ENCODE results near the gene ADAMTS4. TPM values are rescaled to one million over a fixed set of nuclear protein-coding genes. Genes with fewer than 3 reads are reported as not detected.
A peak's percentile ranks its signal among the peaks of the same experiment; 100 is the strongest.

ADAMTS4 gene
- total RNA-seq, 4 donors from 2014 or later, result 1.3 to 2.6 (median 1.8) TPM

DNA sequence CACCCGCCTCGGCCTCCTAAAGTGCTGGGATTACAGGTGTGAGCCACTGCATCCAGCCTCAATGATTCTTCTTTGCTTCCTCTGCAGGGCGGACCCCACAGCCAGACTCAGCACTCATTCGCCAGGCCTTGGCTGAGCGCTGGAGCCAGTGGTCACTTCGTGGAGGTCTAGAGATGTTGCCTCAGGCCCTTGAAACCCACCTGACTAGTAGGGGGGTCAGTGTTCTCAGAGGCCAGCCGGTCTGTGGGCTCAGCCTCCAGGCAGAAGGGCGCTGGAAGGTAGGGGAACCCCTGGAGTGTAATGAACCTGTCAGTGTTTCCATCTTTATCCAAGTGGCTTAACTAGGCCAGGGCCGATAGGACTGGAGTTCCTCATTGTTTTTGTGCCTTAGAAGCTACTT lies 29.9 kb downstream of the ADAMTS4 start:
- H3K27me3 ChIP-seq, result no peaks in the 10 kb centered on the region
- WGBS, 2 donors, result 93 to 96% methylated on average over 6 to 7 of the region's 9 CpGs
- no peak for TF ChIP-seq POLR2A (IDR thresholded peaks at IDR 0.05)
- no peaks in the 10 kb centered on the region for H3K9me3 ChIP-seq
- intact Hi-C loops (cut with DNase I), result no loop called here
- H3K27ac ChIP-seq, result no peak overlapping the region
- no peak for DNase-seq
- peaks cover 14 to 66% (median 27%) of the 10 kb centered on the region in 3 donors for H3K36me3 ChIP-seq
- H3K4me1 ChIP-seq, result peaks cover 22 to 62% (median 28%) of the 10 kb centered on the region in 3 donors
- H3K4me3 ChIP-seq, result no peak overlapping the region

GRCh38 chr1:161166669-161167548 lies 31.9 kb downstream of the ADAMTS4 start:
- Histone ChIP-seq H3K4me1 (peaks cover 19 to 53% (median 22%) of the 10 kb centered on the region in 3 donors), H3K36me3 (peaks cover 12 to 66% (median 20%) of the 10 kb centered on the region in 3 donors), H3K27me3 (no peaks in the 10 kb centered on the region), H3K4me3 (peak overlapping the region; percentile 46 to 79 (median 67)), H3K27ac (peak overlapping the region; percentile 88 to 94 (median 93)), H3K9me3 (no peaks in the 10 kb centered on the region)
- DNase-seq, result no peak
- WGBS, 2 donors, result 6 to 17% methylated on average over 10 to 23 of the region's 33 CpGs
- TF ChIP-seq, protein P1, sequence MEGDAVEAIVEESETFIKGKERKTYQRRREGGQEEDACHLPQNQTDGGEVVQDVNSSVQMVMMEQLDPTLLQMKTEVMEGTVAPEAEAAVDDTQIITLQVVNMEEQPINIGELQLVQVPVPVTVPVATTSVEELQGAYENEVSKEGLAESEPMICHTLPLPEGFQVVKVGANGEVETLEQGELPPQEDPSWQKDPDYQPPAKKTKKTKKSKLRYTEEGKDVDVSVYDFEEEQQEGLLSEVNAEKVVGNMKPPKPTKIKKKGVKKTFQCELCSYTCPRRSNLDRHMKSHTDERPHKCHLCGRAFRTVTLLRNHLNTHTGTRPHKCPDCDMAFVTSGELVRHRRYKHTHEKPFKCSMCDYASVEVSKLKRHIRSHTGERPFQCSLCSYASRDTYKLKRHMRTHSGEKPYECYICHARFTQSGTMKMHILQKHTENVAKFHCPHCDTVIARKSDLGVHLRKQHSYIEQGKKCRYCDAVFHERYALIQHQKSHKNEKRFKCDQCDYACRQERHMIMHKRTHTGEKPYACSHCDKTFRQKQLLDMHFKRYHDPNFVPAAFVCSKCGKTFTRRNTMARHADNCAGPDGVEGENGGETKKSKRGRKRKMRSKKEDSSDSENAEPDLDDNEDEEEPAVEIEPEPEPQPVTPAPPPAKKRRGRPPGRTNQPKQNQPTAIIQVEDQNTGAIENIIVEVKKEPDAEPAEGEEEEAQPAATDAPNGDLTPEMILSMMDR (IDR thresholded peaks at IDR 0.05), result no peak
- TF ChIP-seq POLR2A (IDR thresholded peaks at IDR 0.05), result no peak
- intact Hi-C loops (cut with DNase I), result no loop called here

DNA sequence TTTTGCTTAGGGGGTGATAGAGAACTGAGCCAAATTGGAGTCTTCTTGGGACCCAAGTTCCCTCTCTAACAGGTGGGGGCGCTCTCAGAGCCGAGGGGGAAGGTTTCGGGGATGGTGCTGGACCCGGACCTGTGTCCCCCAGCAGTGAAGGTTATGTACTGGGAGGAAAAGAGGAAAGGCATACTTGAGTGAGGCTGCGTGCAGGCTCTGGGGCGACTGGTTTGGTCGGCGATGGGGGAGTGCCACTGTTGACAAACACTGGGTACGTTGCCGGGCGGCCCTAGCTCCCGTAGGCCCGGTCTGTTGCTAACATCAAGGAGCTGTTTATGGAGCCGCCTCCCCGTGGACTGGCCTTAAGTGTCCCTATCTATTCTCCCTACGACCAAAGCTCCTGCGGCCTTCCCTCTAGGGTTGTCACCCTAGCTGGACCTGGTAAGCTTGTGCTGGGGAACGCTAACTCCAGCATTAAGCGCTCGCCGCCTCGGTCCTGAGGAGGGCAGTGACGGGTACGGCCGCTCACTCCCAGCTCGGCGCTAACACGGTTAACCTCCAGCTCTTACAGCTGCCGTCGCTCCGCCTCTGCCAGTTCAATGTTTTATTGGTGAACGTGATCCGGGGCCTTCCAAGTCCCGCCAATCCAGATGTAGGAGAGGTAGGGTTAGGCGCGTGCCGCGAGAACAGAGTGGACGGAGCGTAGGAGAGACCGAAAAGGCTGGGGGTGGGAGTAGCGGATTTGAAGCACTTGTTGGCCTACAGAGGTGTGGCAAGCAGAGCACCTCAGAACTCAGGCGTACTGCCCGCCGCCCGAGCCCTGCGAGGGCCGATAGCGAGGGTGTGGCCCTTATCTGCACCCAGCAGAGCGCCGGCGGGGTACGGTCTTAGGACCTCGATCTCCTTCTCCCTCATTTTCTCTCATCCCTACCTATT lies 32.8 kb downstream of the ADAMTS4 start, which contains the start of gene PPOX:
Gene PPOX (plus strand): TSS at position 685 of the 927 bp plus-strand sequence. CDS start 422 bp downstream, outside the sequence.
- intact Hi-C loops (cut with DNase I), result no loop called here
- no peaks in the 10 kb centered on the region for H3K9me3 ChIP-seq
- TF ChIP-seq, protein P1 (IDR thresholded peaks at IDR 0.05), result peak in 5 of 6 experiments; percentile 8 to 44 (median 27)
- TF ChIP-seq POLR2A (IDR thresholded peaks at IDR 0.05), result peak in 3 of 4 donors; percentile 8 to 66 (median 45)

DNA sequence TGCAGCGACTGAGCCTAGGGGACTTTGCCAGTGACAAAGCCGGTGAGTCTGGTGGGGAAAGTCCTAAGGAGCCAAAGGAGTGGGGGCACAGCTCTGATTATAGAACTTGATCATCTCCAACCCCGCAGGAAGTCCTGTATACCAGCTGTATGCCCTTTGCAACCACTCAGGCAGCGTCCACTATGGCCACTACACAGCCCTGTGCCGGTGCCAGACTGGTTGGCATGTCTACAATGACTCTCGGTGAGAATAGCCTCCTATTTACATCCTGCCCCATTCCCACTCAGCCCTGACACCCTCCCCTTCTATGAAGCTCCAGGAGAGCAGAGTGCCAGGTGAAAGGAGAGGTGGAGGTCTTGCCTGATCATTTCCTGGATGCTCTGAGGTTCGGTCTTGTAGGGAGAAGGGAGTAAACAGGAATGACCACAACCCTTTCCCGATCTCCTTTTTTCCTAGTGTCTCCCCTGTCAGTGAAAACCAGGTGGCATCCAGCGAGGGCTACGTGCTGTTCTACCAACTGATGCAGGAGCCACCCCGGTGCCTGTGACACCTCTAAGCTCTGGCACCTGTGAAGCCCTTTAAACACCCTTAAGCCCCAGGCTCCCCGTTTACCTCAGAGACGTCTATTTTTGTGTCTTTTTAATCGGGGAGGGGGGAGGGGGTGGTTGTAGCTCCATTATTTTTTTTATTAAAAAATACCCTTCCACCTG lies 33.8 kb downstream of the ADAMTS4 start:
- DNase-seq, result no peak
- WGBS, 2 donors, result 53 to 60% methylated on average over 11 to 12 of the region's 14 CpGs
- H3K9me3 ChIP-seq, result no peaks in the 10 kb centered on the region
- peaks cover 32 to 60% (median 38%) of the 10 kb centered on the region in 3 donors for H3K4me1 ChIP-seq
- H3K4me3 ChIP-seq, result peak overlapping the region; percentile 46 to 79 (median 67)
- H3K27me3 ChIP-seq, result no peaks in the 10 kb centered on the region
- H3K36me3 ChIP-seq, result peaks cover 0 to 61% (median 4%) of the 10 kb centered on the region in 3 donors
- TF ChIP-seq, protein P1 (IDR thresholded peaks at IDR 0.05), result no peak
- no peak for TF ChIP-seq POLR2A (IDR thresholded peaks at IDR 0.05)
- intact Hi-C loops (cut with DNase I), result no loop called here
- H3K27ac ChIP-seq, result peak overlapping the region; percentile 88 to 94 (median 93)

More for the DNA sequence above, 32.8 kb downstream of the ADAMTS4 start, which contains the start of gene PPOX:
- Histone ChIP-seq H3K4me1 (peaks cover 28 to 53% (median 28%) of the 10 kb centered on the region in 3 donors), H3K4me3 (peak within 1 kb of the TSS; percentile 46 to 79 (median 67)), H3K36me3 (peaks cover 2 to 66% (median 12%) of the 10 kb centered on the region in 3 donors), H3K27me3 (no peaks in the 10 kb centered on the region), H3K27ac (peak within 1 kb of the TSS; percentile 88 to 94 (median 93))
- WGBS, 2 donors, result 0% methylated on average over 24 to 30 of the region's 54 CpGs
- DNase-seq, result peak; percentile 90

GRCh38 chr1:161163793-161164192 lies 35.1 kb downstream of the ADAMTS4 start:
- peaks cover 32 to 68% (median 43%) of the 10 kb centered on the region in 3 donors for H3K4me1 ChIP-seq
- DNase-seq, result no peak
- WGBS, 2 donors, result 86 to 93% methylated on average over 5 of the region's 5 CpGs

More at GRCh38 chr1:161163793-161164192, 35.1 kb downstream of the ADAMTS4 start:
- no peaks in the 10 kb centered on the region for H3K27me3 ChIP-seq
- no peaks in the 10 kb centered on the region for H3K9me3 ChIP-seq
- no peak overlapping the region for H3K4me3 ChIP-seq
- TF ChIP-seq, protein P1 (IDR thresholded peaks at IDR 0.05), result no peak
- TF ChIP-seq POLR2A (IDR thresholded peaks at IDR 0.05), result no peak
- intact Hi-C loops (cut with DNase I), result no loop called here
- H3K27ac ChIP-seq, result no peak overlapping the region
- peaks cover 0 to 49% (median 0%) of the 10 kb centered on the region in 3 donors for H3K36me3 ChIP-seq
